Activated effector memory CD4-positive, alpha-beta T cell treated with anti-CD3 and anti-CD28 coated beads, Interleukin-2, amount 50 U/mL, for 16 hours (primary cell): Measurements from ENCODE around the gene RPL32.

ENCODE experiments used
- DNase-seq: peaks from one replicate; pipeline ENCODE4 v3.0.0-alpha.2; 2020

The RPL32 gene

DNA sequence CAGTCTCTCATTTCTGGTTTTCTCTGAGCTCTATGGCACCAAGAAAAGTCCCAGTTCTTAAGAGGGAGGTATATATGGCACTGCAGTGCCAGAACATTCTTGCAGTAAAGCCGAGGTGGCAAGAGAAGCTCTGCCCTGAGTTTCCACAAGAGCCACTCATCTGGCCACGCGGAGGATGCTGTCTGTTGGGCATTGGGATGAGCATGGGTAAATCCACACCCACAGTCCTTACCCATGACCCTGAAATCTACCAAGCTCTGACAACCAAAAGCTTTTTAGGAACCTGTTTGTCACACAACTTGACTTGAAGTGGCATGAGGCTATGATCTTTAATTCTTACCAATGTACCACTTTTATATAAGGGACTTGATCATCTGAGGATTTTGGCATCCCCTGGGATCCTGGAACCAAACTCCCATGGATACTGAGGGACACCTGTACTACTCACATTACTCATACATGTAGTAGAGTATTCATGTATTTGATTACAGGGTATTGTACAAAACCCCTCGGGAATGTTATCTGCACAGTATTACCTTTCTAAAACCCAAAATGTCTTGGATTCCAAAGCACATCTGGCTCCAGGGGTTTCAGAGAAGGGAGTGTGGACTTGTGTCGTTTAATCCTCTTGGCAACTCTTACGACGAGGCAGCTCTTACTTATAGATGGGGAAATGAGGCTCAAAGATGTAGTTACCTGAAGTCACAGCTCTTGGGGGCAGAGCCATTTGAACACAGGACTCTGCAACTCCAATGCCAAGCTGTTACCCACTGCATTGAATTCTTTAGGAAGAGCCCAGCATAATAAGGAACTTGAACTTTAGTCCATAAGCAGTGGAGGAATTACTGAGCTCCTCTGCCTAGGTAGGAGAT, 8.8 kb downstream of the RPL32 start:
- no peak for DNase-seq

DNA sequence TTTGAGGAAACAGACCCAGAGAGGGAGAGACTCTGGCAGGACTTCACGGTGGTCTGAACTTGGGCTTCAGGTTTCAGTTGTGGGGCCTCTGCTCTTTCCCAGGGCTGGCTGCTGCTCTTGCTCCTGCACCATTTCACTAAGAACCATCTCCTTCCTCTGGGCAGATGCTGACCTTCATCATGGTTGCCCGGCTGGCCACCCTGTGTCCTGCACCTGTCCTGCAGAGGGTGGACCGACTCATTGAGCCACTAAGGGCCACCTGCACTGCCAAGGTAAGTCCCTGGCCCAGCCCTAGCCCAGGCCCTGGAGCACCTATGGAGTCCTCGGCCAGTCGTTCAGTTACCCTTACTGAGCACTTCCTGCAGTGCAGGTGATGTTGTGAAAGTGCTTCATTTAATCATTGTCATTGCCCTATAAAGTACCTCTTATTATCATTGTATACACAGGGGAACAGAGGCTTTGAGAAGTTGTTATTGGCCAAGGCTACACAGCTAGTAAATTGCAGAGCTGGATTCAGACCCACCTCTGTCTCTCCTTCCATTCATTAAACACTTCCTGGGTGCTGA, 10.0 kb downstream of the RPL32 start:
- no peak for DNase-seq

DNA sequence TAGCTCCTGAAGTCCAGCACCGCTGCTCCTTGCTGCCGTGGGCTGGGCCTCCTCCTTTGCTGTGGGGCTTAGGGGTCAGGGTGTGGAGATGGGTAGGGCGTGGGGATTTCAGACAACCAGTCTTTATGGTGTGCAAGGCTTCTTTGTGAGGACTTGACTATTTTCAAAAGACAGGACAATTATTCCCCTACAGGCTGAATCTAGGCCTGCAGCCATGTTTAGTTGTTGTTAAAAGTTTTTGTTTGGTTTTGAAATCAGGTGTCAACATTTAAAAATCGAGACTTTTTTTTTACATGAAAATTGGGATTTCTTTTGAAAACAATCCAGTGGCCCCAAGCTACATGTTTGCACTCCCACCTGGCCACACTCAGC, 10.6 kb downstream of the RPL32 start:
- no peak for DNase-seq

DNA sequence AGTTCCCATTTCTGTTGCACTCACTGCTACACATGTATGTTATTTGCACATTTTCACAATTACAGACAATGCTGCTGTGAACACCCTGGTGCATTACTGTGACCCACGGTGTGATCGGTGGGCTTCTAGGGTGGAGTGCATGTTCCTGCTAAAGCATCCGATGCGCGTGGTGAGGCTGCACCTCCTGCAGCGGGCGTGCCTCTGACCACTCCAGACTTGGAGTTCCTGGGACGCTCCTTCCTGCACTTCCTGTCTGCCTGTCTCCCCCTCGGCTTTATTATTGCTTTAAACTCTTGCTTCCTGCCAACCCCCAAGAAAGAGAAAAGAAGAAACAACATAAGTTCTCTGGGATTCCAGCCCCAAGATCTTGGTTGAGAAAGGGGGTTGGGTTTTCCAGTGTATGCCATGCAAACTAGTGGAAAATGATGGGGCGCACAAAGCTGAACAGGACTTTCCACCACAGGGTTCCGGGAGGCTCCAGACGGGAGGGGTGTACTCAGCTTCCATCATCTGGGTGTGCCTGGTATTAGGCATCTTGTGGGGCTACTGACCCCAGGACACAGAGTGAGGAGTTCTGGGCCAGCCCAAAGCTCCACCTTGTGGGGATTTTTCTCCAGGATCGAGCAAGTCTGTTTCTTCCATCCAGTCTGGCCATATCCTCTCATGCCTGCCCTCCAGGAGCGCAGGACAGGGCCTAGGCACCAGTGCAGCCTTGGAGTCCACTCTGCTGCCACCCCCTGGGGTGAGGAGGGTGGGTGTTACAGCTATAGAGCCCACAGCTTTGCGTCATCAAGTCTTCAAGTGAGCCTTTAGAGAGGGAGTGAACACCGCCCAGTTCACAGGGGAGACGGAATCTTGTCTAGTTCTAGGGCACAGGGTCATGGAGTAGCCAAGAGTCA, 11.2 kb downstream of the RPL32 start:
- no peak for DNase-seq

DNA sequence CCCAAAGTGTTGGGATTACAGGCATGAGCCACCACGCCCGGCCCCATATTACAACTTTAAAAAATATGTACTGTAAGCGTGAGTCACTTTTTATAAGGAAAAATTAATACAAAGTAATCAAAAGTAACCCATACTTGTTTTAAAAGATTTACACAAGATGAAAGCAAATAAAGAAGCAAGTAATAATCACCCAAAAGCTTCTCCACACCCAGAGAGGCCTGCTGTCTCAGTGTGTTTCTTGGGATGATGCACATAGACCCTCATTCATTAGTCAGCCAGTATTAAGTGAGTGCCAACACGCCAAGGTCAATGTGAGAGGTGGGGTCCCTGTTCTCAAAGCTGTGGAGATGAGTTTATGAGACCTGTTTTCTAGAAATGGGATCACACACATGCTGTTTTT, 12.0 kb downstream of the RPL32 start:
- DNase-seq = no peak

DNA sequence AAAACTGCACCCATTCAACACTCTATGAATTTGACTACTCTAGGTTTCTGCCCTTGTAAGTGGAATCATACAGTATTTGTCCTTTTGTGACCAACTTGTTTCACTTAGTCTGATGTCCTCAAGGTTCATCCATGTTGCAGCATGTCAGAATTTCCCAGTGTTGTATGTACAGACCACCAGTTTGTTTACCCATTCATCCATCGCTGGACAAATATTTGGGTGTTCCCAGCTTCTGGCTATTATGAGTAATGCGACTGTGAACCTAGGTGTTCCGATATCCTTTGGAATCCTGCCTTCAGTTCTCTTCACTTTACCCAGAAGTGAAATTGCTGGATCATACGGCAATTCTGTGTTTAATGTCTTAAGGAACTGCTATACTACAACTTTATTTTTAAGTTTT, 12.6 kb downstream of the RPL32 start:
- no peak for DNase-seq

DNA sequence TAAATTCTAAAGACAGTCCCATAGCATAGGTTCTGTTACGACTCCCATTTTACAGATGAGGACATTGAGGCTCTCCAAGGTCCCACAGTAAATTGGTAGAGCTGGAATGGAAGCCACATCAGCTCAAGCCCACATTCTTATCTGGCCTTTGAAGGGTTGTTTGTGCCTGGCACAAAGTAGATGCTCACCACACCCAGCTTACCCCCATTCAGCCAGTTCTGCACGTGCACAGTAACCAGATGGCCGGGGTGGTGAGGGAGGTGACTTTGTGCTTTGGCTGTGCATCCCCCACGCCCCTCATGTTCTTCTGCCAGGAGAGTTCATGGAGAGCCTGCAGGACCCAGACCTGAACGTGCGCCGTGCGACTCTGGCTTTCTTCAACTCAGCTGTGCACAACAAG, 16.2 kb downstream of the RPL32 start:
- DNase-seq = no peak

DNA sequence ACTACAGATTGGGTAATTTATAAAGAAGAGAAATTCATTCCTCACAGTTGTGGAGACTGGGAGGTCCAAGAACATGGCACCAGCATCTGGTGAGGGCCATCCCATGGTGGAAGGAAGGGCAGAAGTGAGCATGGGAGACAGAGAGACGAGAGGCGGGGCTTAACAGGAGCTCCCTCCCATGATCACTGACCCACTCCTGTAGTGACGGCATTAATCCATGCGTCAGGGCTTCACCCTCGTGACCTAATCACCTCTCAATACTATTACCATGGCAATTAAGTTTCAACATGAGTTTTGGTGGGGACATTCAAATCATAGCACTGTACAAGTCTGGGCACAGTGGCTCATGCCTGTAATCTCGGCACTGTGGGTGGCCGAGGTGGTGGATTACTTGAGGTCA, 17.1 kb downstream of the RPL32 start:
- DNase-seq = no peak

DNA sequence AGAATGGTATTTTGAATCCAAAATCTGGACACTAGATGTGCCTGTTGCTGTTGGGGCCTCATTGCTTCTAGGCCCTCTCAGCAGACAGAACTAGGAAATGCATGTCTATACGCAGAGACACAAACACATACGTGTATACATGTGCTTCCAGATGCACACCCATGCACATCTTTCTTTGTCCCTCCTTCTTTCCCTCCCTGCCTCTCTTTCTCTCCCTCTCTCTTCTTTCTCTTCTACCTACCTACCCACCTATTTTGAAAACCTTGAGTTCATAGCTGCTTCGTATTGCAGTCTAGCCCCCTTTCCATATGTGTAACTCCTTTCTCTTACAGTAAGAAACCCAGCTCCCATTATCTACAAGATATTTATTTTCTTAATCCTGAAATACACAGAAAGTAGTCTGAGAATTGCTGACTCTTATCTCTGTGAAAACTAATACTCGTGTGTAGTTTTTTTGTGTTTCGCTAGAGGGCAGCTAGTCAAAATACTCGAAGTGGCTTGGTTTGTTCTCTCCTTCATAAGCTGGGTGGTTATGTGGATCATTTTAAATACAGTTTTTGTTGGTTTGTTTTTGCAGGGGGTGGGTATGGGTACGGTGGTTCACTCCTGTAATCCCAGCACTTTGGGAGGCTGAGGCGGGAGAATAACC, 18.5 kb downstream of the RPL32 start:
- DNase-seq = no peak

DNA sequence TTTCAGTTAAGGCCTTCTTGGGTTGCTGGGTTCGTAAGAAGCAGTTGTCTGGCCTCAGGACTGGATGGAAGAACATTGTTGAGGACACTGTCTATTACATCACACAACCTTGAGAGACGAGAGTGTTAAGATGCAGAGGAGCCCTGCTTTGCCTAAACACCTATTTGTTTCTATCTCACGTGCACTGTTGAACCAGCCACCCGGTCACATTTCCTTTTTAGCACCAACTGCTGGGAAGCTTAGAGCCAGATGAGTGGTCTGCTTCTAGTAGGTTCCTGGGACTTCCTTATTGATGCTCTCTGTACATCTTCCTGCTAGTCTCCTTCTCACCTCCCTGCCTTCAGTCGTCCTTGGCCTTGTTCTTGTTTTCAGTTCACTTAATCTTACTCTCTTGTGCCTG, 22.6 kb downstream of the RPL32 start:
- DNase-seq = no peak

DNA sequence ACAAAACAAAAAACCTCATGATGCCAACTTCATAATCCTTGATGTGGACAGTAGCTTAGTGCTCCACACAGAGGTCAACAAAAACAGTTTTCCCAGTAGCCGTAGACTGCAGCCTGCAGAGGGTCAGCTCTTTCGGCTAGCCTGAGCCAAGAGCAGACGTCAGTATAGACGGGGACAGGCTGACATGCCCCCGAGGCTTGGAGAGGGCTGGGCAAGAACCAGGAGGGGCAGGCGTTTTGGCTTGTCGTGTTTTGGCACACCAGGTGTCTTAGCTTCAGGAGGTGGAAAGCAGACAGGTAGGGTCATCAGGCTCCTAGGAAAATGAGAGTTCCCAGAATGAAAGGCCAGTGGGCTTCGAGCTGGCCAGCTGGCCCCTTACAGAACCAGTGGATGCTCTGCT, 23.1 kb downstream of the RPL32 start:
- no peak for DNase-seq

DNA sequence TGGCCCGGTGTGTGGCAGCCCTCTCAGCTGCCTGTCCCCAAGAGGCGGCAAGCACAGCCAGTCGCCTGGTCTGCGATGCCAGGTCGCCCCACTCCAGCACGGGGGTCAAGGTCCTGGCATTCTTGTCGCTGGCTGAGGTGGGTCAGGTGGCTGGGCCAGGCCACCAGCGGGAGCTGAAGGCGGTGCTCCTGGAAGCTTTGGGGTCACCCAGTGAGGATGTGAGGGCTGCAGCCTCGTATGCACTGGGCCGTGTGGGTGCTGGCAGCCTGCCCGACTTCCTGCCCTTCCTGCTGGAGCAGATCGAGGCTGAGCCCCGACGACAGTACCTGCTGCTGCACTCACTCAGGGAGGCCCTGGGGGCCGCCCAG, 24.0 kb downstream of the RPL32 start:
- no peak for DNase-seq

DNA sequence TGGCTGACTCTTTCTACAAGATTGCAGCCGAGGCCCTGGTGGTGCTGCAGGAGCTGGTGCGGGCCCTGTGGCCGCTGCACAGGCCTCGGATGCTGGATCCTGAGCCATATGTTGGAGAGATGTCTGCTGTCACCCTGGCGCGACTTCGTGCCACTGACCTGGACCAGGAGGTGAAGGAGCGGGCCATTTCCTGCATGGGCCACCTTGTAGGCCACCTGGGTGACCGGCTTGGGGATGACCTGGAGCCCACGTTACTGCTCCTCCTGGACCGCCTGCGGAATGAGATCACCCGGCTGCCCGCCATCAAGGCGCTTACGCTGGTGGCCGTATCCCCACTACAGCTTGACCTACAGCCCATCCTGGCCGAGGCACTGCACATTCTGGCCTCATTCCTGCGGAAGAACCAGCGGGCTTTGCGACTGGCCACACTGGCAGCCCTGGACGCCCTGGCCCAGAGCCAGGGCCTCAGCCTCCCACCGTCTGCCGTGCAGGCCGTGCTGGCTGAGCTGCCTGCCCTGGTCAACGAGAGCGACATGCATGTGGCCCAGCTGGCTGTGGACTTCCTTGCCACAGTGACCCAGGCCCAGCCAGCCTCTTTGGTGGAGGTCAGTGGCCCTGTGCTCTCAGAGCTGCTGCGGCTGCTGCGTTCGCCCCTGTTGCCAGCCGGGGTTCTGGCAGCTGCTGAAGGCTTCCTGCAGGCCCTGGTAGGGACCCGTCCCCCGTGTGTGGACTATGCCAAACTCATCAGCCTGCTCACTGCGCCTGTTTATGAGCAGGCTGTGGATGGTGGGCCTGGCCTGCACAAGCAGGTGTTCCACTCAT, 24.6 kb downstream of the RPL32 start:
- no peak for DNase-seq

DNA sequence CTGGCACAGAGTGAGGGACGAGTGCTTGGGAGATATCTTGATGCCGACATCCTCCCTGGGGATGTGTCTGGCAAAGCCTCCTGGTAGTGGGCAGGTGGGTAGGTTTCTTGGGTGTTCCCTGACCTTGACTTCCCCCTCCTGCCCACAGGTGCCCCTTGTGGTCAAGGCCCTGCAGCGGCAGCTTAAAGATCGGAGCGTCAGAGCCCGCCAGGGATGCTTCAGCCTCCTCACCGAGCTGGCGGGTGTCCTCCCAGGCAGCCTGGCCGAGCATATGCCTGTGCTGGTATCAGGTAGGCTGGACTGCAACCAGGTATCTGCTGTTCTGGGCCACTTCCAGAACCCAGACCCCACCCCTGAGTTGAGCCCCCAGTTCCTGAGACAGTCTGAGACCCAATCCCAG, 25.6 kb downstream of the RPL32 start:
- DNase-seq = no peak

DNA sequence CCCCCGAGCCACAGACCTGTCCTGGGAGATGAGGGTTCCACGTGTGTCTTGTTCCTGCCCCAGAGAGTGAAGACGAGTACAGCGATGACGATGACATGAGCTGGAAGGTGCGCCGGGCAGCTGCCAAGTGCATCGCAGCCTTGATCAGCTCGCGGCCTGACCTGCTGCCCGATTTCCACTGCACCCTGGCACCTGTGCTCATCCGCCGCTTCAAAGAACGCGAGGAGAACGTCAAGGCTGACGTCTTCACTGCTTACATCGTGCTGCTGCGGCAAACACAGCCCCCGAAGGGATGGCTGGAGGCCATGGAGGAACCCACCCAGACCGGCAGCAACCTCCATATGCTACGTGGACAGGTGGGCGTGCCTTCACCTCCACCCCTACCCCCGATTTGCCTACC, 26.3 kb downstream of the RPL32 start:
- no peak for DNase-seq

DNA sequence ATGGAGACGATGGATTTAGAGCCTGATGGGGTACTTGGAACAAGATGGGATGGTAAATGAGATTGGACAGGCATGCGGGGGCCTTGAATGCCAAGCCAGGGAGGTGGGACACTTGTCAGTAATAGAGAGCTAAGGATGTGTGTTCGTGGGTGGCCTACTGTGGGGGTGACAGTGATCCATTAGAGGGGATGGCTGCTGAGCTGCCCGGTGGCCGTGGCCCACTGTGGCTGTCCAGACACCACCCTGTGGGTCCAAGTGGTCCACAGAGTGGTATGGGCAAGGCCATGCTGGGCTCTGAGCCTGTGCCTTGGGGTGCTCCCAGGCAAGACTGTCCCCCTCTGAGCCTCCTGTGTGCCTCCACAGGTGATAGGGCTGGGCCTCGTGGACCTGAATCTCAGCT, 27.4 kb downstream of the RPL32 start:
- no peak for DNase-seq

DNA sequence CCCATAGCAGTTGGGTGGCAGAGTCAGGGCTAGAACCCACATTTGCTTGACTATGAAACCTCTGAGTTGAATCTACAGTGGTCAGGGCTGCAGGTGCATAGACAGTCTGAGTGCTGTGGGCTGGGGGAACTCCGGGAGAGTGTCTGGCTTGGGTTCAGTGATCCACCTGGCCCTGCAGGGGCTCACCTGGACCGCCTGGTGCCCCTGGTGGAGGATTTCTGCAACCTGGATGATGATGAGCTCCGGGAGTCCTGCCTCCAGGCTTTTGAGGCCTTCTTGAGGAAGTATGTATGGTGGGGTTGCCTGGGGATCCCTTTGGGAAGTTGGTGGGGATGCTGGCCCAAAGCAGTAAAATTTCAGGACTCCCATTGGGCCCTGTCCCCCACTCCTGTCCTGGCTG, 28.6 kb downstream of the RPL32 start:
- DNase-seq = no peak

DNA sequence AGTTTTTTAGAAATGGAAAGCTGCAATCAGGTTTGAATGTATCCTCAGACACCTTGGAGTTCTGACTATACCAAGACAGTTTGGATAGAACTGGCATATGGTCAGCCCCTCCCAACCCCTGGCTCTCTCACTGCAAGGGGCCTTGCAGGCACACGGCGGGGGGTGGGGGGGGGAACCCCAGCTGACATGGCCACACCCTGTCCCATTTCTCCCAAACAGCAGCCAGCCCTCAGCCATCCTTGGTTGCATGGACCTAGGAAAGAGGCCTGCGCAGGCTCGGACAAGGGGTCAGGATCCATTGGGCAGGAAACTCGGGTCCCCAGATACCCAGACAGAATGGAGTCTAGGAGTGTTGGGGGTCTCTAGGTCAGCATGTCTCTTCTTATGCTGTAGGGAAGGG, 30.4 kb downstream of the RPL32 start:
- DNase-seq = no peak

DNA sequence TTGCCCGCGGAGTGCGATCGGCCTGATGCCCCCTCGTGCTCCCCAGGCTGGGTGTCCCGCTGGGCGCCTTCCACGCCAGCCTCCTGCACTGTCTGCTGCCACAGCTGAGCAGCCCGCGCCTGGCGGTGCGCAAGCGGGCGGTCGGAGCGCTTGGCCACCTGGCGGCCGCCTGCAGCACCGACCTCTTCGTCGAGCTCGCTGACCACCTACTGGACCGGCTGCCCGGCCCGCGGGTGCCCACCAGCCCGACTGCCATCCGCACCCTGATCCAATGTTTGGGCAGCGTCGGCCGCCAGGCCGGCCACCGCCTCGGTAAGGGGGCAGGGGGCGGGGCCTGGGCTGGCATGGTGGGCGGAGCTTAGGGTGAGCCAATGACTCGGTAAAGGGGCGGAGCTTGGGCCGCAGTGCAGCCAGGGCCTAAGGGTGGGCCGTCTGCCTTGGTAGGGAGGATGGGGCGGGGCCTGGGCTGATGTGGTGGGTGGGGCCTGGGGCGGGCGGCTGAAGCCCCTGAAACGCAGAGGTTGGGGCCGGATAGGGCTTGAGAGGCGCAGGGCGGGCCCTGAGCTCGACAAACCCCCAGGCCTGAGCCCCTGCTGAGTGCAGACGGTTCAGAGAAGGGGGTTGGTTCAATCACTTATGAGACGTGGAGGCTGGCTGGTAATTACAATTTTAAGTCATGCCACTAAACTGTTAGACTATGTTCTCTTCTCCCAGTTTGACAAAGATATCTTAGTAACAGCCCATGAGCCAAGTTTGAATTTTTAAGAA, 31.2 kb downstream of the RPL32 start:
- peak; percentile 96 for DNase-seq

DNA sequence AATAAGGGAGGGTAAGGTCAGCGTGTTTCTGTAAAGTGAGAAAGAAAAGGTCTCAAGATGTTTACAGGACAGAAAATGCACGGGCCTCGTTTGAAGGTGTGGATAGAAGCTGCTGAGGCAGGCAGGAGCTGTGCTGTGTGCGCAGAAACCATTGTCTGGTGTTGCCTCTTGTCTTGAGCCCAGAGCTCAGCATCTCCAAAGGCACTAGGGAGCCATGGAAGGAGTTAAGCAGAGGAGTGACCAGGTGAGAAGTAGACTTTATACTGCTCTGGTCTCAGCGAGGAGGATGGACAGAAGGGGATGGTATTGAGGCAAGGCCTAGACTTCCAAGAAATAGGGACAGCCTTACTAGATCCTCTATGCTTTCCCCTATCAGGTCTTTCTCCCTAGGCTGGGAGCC, 31.9 kb downstream of the RPL32 start:
- DNase-seq = no peak

DNA sequence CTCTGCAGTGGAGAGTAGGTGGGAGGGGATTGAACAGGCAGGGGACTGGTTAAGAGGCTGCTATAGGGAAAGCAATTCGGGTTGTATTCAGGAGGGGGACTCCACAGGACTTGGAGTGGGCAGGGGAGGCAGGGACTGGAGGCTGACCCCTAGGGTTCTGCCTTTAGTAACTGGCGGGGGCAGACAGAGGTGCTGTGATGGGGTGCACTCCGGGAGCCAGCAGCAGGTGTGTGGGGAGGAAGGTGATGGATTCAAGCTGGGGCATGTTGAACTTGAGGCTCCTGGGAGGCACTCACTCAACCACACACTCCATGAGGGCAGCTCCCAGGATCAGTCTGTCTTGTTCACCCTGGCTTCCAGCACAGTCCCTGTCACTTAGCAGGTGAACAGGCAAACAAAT, 32.4 kb downstream of the RPL32 start:
- DNase-seq = no peak

DNA sequence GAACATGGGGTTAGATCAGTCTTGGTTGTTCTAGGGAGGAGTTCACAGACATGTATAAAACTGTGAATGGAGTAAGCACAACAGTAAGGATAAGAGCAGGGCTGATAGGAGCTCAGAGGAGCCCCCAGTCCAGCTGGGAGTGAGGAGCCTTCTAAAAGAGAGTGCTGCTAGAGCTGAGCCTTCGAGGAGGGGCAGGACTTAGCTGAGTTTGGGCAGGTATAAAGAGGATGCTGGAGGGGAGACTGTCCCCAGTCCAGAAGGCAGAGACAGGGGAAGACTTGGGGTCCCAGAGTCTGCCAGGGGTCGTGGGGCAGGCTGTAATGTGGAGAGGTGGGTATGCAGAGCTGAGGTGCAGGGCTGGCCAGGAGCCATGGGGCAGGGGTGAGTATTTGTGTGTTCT, 32.8 kb downstream of the RPL32 start:
- DNase-seq = no peak
